ENCODE results near the gene CD52. TPM values are rescaled to one million over a fixed set of nuclear protein-coding genes. Genes with fewer than 3 reads are reported as not detected.

The CD52 gene
- total RNA-seq, 6 donors from 2014 or later, result 74.4 to 437 (median 172) TPM

DNA sequence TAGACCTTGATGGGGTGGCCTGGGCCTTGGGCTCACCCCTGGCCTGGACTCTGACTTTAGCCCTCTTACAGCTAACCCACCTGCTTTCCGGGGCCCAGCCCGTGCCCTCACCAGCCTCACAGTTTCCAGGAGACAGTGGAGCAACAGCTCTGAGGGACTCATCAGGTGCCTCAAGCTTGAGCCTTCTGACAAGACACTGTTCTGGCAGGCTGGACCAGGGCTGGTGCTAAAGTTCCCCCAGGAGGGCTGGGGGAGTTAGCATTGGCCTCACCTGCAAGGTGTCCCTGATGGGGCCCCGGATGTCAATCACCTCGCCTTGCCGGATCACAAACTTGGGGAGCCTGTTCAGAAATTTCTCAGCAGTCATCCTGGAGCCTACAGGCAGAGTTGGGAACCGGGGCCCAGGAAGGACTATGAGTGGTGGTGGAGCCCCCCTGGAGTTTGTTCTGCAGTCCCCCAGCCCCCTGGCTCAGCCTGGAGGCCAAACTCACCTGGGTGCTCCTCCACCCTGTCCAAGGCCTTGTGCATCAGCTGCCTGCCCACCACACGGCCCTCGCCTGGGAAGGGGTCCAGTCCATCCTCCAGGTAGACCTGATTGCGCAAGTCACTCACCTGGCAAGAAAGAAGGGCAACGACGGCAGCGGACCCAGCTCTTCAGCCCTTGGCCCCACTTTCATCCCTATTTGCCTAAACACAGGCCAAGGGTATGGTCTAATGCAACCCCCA, 33.7 kb upstream of the CD52 start:
- ATAC-seq (ENCODE audit: low FRiP score in 2 of 2), result no peak
- H3K4me1 ChIP-seq, result peaks cover 45 to 93% (median 74%) of the 10 kb centered on the region in 4 donors
- peak in 1 of 2 donors; percentile 64 for DNase-seq
- H3K27ac ChIP-seq, result peak overlapping the region; percentile 53 to 97 (median 70)
- no peaks in the 10 kb centered on the region for H3K9me3 ChIP-seq
- no peak overlapping the region for H3K4me3 ChIP-seq
- H3K27me3 ChIP-seq, result peaks cover 0 to 4% (median 0%) of the 10 kb centered on the region in 4 donors
- WGBS, 2 donors, result 77 to 95% methylated on average over 11 of the region's 12 CpGs
- H3K36me3 ChIP-seq, result peaks cover 0 to 15% (median 9%) of the 10 kb centered on the region in 4 donors
- no peak for TF ChIP-seq POLR2A (IDR thresholded peaks at IDR 0.05)
- TF ChIP-seq, protein P1, sequence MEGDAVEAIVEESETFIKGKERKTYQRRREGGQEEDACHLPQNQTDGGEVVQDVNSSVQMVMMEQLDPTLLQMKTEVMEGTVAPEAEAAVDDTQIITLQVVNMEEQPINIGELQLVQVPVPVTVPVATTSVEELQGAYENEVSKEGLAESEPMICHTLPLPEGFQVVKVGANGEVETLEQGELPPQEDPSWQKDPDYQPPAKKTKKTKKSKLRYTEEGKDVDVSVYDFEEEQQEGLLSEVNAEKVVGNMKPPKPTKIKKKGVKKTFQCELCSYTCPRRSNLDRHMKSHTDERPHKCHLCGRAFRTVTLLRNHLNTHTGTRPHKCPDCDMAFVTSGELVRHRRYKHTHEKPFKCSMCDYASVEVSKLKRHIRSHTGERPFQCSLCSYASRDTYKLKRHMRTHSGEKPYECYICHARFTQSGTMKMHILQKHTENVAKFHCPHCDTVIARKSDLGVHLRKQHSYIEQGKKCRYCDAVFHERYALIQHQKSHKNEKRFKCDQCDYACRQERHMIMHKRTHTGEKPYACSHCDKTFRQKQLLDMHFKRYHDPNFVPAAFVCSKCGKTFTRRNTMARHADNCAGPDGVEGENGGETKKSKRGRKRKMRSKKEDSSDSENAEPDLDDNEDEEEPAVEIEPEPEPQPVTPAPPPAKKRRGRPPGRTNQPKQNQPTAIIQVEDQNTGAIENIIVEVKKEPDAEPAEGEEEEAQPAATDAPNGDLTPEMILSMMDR (IDR thresholded peaks at IDR 0.05), result no peak
- no peak for TF ChIP-seq EP300 (IDR thresholded peaks at IDR 0.05)
- no peak for TF ChIP-seq POLR2AphosphoS5 (IDR thresholded peaks at IDR 0.05)

DNA sequence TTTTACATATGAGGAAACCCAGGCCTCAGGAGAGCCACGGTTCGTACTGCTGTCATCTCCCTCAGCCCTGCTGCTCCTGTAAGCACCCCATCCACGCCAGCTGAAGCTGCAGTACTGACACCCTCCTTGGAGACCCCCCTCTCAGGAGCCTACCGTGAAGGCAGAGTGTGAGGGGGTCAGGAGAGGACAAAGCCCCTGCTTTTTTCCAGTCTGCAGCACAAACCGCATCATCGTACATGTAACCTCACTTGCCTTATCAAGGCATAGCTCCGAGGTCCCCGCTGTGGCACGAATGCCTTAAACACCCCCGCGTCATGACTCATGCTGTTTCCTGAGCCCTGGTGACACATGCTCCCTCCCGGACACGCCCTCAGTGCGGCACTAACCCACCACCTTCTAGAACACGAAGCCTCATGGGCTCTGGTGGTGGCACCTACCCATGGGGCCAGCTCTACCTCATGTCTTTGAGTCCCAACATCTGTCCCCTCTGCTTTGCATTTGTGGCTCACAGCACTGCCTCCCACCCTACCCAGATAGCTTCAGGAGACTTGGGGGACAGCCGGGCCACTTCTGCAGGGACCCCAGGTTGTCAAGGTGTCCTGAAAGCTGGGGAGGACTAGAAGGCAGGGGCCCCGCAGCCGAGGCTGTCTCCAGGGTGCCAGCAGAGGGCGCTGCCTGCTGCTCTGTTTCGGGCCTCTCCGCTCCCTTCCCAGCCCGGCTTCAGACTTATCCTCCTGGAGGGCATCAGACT, 33.0 kb upstream of the CD52 start:
- TF ChIP-seq, protein P1 (IDR thresholded peaks at IDR 0.05), result peak; percentile 55 to 73 (median 68)
- TF ChIP-seq EP300 (IDR thresholded peaks at IDR 0.05) (peak in 2 of 4 donors; percentile 24 to 42), POLR2A (IDR thresholded peaks at IDR 0.05) (no peak), POLR2AphosphoS5 (IDR thresholded peaks at IDR 0.05) (peak; percentile 57 to 64)
- peak; percentile 31 to 45 for ATAC-seq (ENCODE audit: low FRiP score in 2 of 2)
- H3K9me3 ChIP-seq, result no peaks in the 10 kb centered on the region
- 39 to 51% methylated on average over 13 to 22 of the region's 22 CpGs for WGBS, 2 donors
- peaks cover 0 to 15% (median 9%) of the 10 kb centered on the region in 4 donors for H3K36me3 ChIP-seq
- H3K27ac ChIP-seq, result peak overlapping the region; percentile 53 to 97 (median 70)
- H3K27me3 ChIP-seq, result peaks cover 0 to 4% (median 0%) of the 10 kb centered on the region in 4 donors
- peaks cover 39 to 95% (median 76%) of the 10 kb centered on the region in 4 donors for H3K4me1 ChIP-seq
- no peak overlapping the region for H3K4me3 ChIP-seq
- DNase-seq, result peak; percentile 87

DNA sequence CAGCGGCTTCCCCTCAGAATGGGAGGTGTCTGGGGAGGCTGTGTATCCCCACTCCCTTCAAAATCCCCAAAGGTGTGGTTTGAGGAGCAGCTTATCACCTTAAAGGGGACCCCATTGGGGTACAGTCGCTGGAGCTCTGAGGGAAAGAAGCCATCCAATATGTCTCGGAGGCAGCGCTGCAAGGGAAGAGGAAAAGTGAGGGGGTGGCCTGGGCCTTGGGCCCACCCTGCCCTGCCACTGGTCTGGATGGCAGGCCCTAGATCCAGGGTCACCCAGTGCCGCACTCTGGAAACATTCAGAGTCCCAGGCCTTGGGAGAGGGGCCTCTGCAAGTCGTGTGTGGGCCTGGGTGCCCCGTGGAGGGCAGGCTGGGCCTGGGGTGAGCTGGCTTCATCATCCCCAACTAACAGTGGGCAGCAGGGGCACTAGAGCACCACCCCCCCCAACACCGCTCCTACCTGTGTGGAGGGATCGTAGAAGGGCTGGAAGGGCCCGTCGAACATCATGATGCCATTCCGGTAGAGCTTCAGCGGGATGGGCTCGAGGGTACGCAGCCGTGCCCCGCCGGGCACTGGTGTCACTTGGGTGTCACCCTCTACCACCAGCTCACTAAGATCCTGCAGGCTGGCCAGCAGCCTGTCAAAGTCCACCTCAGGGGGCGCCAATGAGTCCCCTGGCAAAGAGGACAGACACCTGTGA, 32.2 kb upstream of the CD52 start:
- no peak for TF ChIP-seq POLR2AphosphoS5 (IDR thresholded peaks at IDR 0.05)
- TF ChIP-seq, protein P1 (IDR thresholded peaks at IDR 0.05), result peak in 2 of 6 experiments; percentile 1 to 17
- no peak for TF ChIP-seq POLR2A (IDR thresholded peaks at IDR 0.05)
- TF ChIP-seq EP300 (IDR thresholded peaks at IDR 0.05), result no peak
- H3K4me1 ChIP-seq, result peaks cover 39 to 98% (median 80%) of the 10 kb centered on the region in 4 donors
- peak overlapping the region; percentile 17 to 97 (median 78) for H3K27ac ChIP-seq
- 85 to 87% methylated on average over 8 to 19 of the region's 19 CpGs for WGBS, 2 donors
- peaks cover 0 to 15% (median 9%) of the 10 kb centered on the region in 4 donors for H3K36me3 ChIP-seq
- no peaks in the 10 kb centered on the region for H3K9me3 ChIP-seq
- H3K4me3 ChIP-seq, result no peak overlapping the region
- no peaks in the 10 kb centered on the region for H3K27me3 ChIP-seq
- no peak for ATAC-seq (ENCODE audit: low FRiP score in 2 of 2)
- DNase-seq, result peak in 1 of 2 donors; percentile 59

DNA sequence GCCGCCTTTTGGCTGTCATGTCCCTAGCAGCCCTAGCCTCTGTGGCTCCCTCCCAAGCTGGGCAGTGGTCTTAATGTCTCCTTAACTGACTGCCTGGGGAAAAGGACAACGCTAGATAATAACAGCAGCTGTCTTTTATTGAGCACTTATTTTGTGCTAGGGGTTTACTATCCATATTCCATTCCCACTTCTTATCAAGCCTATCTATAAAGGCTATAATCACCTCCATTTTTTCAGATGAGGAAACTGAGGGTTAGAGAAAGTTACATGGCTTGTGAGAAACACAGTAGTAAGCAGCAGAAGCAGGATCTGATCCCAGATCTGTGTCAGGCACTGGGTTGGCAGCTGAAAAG, 31.7 kb upstream of the CD52 start:
- H3K27ac ChIP-seq, result peak overlapping the region; percentile 17 to 97 (median 78)
- WGBS, 2 donors, result 80 to 85% methylated on average over 1 to 2 of the region's 2 CpGs
- peaks cover 0 to 15% (median 9%) of the 10 kb centered on the region in 4 donors for H3K36me3 ChIP-seq
- ATAC-seq (ENCODE audit: low FRiP score in 2 of 2), result no peak
- H3K9me3 ChIP-seq, result no peaks in the 10 kb centered on the region
- TF ChIP-seq POLR2AphosphoS5 (IDR thresholded peaks at IDR 0.05), result no peak
- TF ChIP-seq, protein P1 (IDR thresholded peaks at IDR 0.05), result no peak
- TF ChIP-seq POLR2A (IDR thresholded peaks at IDR 0.05), result no peak
- no peak for TF ChIP-seq EP300 (IDR thresholded peaks at IDR 0.05)
- no peak overlapping the region for H3K4me3 ChIP-seq
- H3K27me3 ChIP-seq, result no peaks in the 10 kb centered on the region
- H3K4me1 ChIP-seq, result peaks cover 34 to 98% (median 78%) of the 10 kb centered on the region in 4 donors
- DNase-seq, result no peak

All from upper lobe of left lung (tissue), 6 donors.